OCI-M2 (cell line): ENCODE data around the gene ZNF26.

Source experiments
- DNase-seq: peaks from one replicate; lab custom pipeline; 2025; ENCODE audit not compliant: unreplicated experiment; lab: John Stamatoyannopoulos, UW

Gene ZNF26

GRCh38 chr12:133058203-133059113, 72.3 kb downstream of the ZNF26 start:
- no peak for DNase-seq

GRCh38 chr12:133061954-133062353, 75.8 kb downstream of the ZNF26 start:
- no peak for DNase-seq

- no peak for DNase-seq
Measured at GRCh38 chr12:133063556-133063955, 77.4 kb downstream of the ZNF26 start.

- no peak for DNase-seq
Measured at GRCh38 chr12:133073836-133074235, 87.7 kb downstream of the ZNF26 start.
